ENCODE data around the gene WHRN. TPM values are rescaled to one million over a fixed set of nuclear protein-coding genes. Genes with fewer than 3 reads are reported as not detected.

The WHRN gene
- total and polyA plus RNA-seq, 2 of the 8 experiments (the other 6 are each of a cell fraction or from before 2014, with no cell fraction given), result 4.4 to 7.7 TPM

- Histone ChIP-seq H3K4me2 (ENCODE audit: insufficient read depth in 1 of 2, low read depth in 2 of 2, low read length in 2 of 2) (no peak overlapping the region), H2BK15ac (ENCODE audit: low read length) (peak overlapping the region; percentile 77; the same call in 1 of the 2 replicates), H3K36me3 (ENCODE audit: control insufficient read depth in 2 of 4, insufficient read depth in 4 of 4, low read length in 3 of 4) (no peaks in the 10 kb centered on the region), H2AK5ac (ENCODE audit: low read depth, low read length) (no peak overlapping the region), H2BK5ac (ENCODE audit: low read depth, low read length) (no peak overlapping the region), H4K20me1 (replicated peaks in 1 of 2; ENCODE audit: control insufficient read depth in 1 of 2, insufficient read depth in 2 of 2, low read length in 2 of 2) (no peaks in the 10 kb centered on the region), H3K4me1 (replicated peaks in 1 of 4; ENCODE audit: control insufficient read depth in 3 of 4, insufficient read depth in 4 of 4, low read length in 3 of 4) (peaks cover 3 to 15% (median 6%) of the 10 kb centered on the region in 4 experiments; a peak in 6 of 7 replicates), H3K27ac (ENCODE audit: low read depth, low read length) (no peak overlapping the region), H2BK120ac (replicated peaks; ENCODE audit: low read depth, low read length) (no peak overlapping the region), H4K5ac (ENCODE audit: insufficient read length, low read depth, low read length) (no peak overlapping the region), H4K8ac (ENCODE audit: extremely low read depth, insufficient read depth, low read length) (no peak overlapping the region), H2BK12ac (ENCODE audit: low read depth, low read length) (0 out of 2 replicates have a peak overlapping the region, but pooled peaks have one; percentile 39), H3K9ac (replicated peaks in 1 of 4; ENCODE audit: extremely low read depth in 1 of 4, low read depth in 3 of 4, low read length in 3 of 4) (no peak overlapping the region; a peak in 1 of 7 replicates), H3K23ac (ENCODE audit: insufficient read length) (no peak overlapping the region), H3K18ac (ENCODE audit: extremely low read depth, low read length) (no peak overlapping the region), H3K79me1 (ENCODE audit: low read depth, low read length) (no peaks in the 10 kb centered on the region), H3K9me3 (ENCODE audit: insufficient read depth in 2 of 2, low read depth in 1 of 2, low read length in 1 of 2) (no peaks in the 10 kb centered on the region), H3K4me3 (ENCODE audit: extremely low read depth in 1 of 4, insufficient read depth in 2 of 4, low read depth in 3 of 4, low read length in 4 of 4) (no peak overlapping the region), H3K79me2 (ENCODE audit: control insufficient read depth in 1 of 2, insufficient read depth in 2 of 2, low read length in 2 of 2) (no peaks in the 10 kb centered on the region), H3K56ac (replicated peaks; ENCODE audit: insufficient read length, low read depth, low read length) (no peak overlapping the region), H3K23me2 (ENCODE audit: low read depth, low read length) (peaks cover 6% of the 10 kb centered on the region; the same call in 1 of the 2 replicates), H4K91ac (replicated peaks; ENCODE audit: insufficient read length, low read length) (no peak overlapping the region), H3K14ac (ENCODE audit: insufficient read length) (no peak overlapping the region), H2AFZ (ENCODE audit: low read length) (no peak overlapping the region), H3K27me3 (replicated peaks in 1 of 4; ENCODE audit: control insufficient read depth in 3 of 4, extremely low read depth in 1 of 4, insufficient read depth in 3 of 4, low read length in 3 of 4) (no peaks in the 10 kb centered on the region), H3K4ac (replicated peaks; ENCODE audit: insufficient read length, low read depth, low read length) (no peak overlapping the region), H2BK20ac (ENCODE audit: low read length) (no peak overlapping the region)
- TF ChIP-seq SIN3A (conservative IDR thresholded peaks at IDR 0.05 in 1 of 2, IDR thresholded peaks at IDR 0.05 in 1 of 2; ENCODE audit: low read depth in 1 of 2, low read length in 2 of 2), result no peak
- no peak for TF ChIP-seq TAF7 (optimal IDR thresholded peaks at IDR 0.05; ENCODE audit: borderline replicate concordance, low read depth, low read length)
- no peak for TF ChIP-seq BRCA1 (IDR thresholded peaks at IDR 0.05; ENCODE audit: low read depth, low read length)
- TF ChIP-seq KDM1A (IDR thresholded peaks at IDR 0.05; ENCODE audit: borderline replicate concordance, low read length), result no peak
- TF ChIP-seq JUN (IDR thresholded peaks at IDR 0.05; ENCODE audit: low read depth, low read length), result no peak
- TF ChIP-seq EZH2 (IDR thresholded peaks at IDR 0.05; ENCODE audit: low read depth, low read length, severe bottlenecking), result no peak
- no peak for TF ChIP-seq USF2 (IDR thresholded peaks at IDR 0.05; ENCODE audit: low read length)
- TF ChIP-seq ZNF274 (IDR thresholded peaks at IDR 0.05; ENCODE audit: borderline replicate concordance, extremely low read depth, low read length), result no peak
- TF ChIP-seq SP2 (IDR thresholded peaks at IDR 0.05; ENCODE audit: low read length), result no peak
- FAIRE-seq (no peak), DNase-seq (ENCODE audit: low read depth in 1 of 2, low spot score in 2 of 2) (no peak)
- ChIA-PET CTCF (ENCODE audit: partially characterized antibody) (interaction anchor here (2.8 to 11.0 kb wide), 3 partner anchors 26 to 280 kb away, joined by 9 to 271 read pairs (median 21); partner anchors contain the start of gene TEX48), POLR2A (ENCODE audit: partially characterized antibody) (interaction anchor here (1.0 to 2.6 kb wide), 3 partner anchors 11 to 45 kb away, joined by 3 to 12 read pairs (median 4); no protein-coding TSS in a partner anchor)
- 88% methylated on average over 7 of the region's 7 CpGs; no CpG with 5 or more reads in 1 of the 2 experiments for WGBS, 2 experiments (ENCODE audit: extremely low coverage in 1 of 2, insufficient coverage in 1 of 2, insufficient read length in 1 of 2, insufficient replicate concordance in 2 of 2, low coverage in 1 of 2, low lambda C conversion rate in 2 of 2, missing lambda C conversion rate in 1 of 2)
Measured at GRCh38 chr9:114401344-114401743, 103.9 kb downstream of the WHRN start.

Measured in H1 (cell line).